HepG2 (cell line): ENCODE data around the gene C11orf54. TPM values are rescaled to one million over a fixed set of nuclear protein-coding genes. Genes with fewer than 3 reads are reported as not detected.

Experiments
- DNMT3B ChIP-seq: conservative IDR thresholded peaks from 2 replicates; pipeline ENCODE4 v1.6.1; 2016; ENCODE audit warnings: missing biosample characterization, control low read depth
- FOXO4 ChIP-seq: sonication (generic); formaldehyde crosslinking; conservative IDR thresholded peaks from 2 replicates; pipeline ENCODE4 v1.8.1; 2023; ENCODE audit warnings: missing genetic modification reagents
- KDM5A ChIP-seq: fragments of 200-600 bp; sonication (generic); IDR thresholded peaks from 2 replicates; pipeline ENCODE4 v1.7.0; 2018; ENCODE audit warnings: antibody characterized with exemption, mild to moderate bottlenecking, low read length, borderline replicate concordance
- MAZ ChIP-seq, 2 experiments: sonication (generic) in 1 of 2; formaldehyde crosslinking in 1 of 2; IDR thresholded peaks; 2 replicates each; pipeline versions ENCODE4 v1.5.0 to v1.6.1; 2012 to 2020; ENCODE audit warnings: low read depth in 2 of 2, mild to moderate bottlenecking in 2 of 2, borderline replicate concordance in 1 of 2, improper control_type of control experiment in 1 of 2, low read length in 1 of 2, missing genetic modification reagents in 1 of 2, moderate library complexity in 1 of 2
- PAXIP1 ChIP-seq: sonication (generic); formaldehyde crosslinking; conservative IDR thresholded peaks from 2 replicates; pipeline ENCODE4 v1.4.0; 2020; ENCODE audit warnings: mild to moderate bottlenecking, missing genetic modification reagents, moderate library complexity
- POGZ ChIP-seq: sonication (generic); formaldehyde crosslinking; IDR thresholded peaks from 2 replicates; pipeline ENCODE4 v1.4.0; 2020; ENCODE audit warnings: mild to moderate bottlenecking, missing genetic modification reagents
- RBM22 ChIP-seq: fragments of 200-400 bp; formaldehyde crosslinking; optimal IDR thresholded peaks from 2 replicates; pipeline ENCODE3; 2017; ENCODE audit warnings: mild to moderate bottlenecking, low read length, moderate library complexity
- REST ChIP-seq, 2 experiments: IDR thresholded peaks; 2 replicates each; pipeline ENCODE4 v1.6.1; 2011 to 2012; ENCODE audit warnings: low read length in 2 of 2, borderline replicate concordance in 1 of 2, low read depth in 1 of 2, mild to moderate bottlenecking in 1 of 2, moderate library complexity in 1 of 2
- REXO4 ChIP-seq: sonication (generic); formaldehyde crosslinking; IDR thresholded peaks from 2 replicates; pipeline ENCODE4 v1.8.0; 2022; ENCODE audit warnings: missing genetic modification reagents, mild to moderate bottlenecking, borderline replicate concordance
- THAP11 ChIP-seq: IDR thresholded peaks from 2 replicates; pipeline ENCODE4 v1.6.1; 2016; ENCODE audit warnings: missing biosample characterization, missing genetic modification reagents
- ZBTB4 ChIP-seq: sonication (generic); formaldehyde crosslinking; IDR thresholded peaks from 2 replicates; pipeline ENCODE4 v1.4.0; 2020; ENCODE audit warnings: missing genetic modification reagents, mild to moderate bottlenecking, borderline replicate concordance
- ZFP90 ChIP-seq: sonication (generic); formaldehyde crosslinking; IDR thresholded peaks from 2 replicates; pipeline ENCODE4 v1.8.0; 2022; ENCODE audit warnings: missing genetic modification reagents, mild to moderate bottlenecking, inconsistent platforms, borderline replicate concordance
- ZNF160 ChIP-seq: sonication (generic); formaldehyde crosslinking; IDR thresholded peaks from 2 replicates; pipeline ENCODE4 v1.8.0; 2022; ENCODE audit warnings: mild to moderate bottlenecking, inconsistent platforms, missing genetic modification reagents
- ZNF205 ChIP-seq: IDR thresholded peaks from 2 replicates; pipeline ENCODE4 v1.6.1; 2018; ENCODE audit warnings: missing biosample characterization, missing genetic modification reagents
- ZSCAN25 ChIP-seq: sonication (generic); formaldehyde crosslinking; IDR thresholded peaks from 2 replicates; pipeline ENCODE4 v1.8.0; 2022; ENCODE audit warnings: mild to moderate bottlenecking, missing genetic modification reagents
- polyA plus RNA-seq, 8 experiments: library from polyadenylated mRNA; depleted of rRNA in 3 of 8; stranded (reverse) in 7 of 8; unstranded in 1 of 8; fragments of >200 nt; fragmentation: Illumina TruSeq in 4 of 8; extraction: Trizol in 4 of 8; gene quantifications; 2 replicates each; pipeline versions ENCODE4 v1.2.1 to v1.2.3, GENCODE V29; 2011 to 2016; ENCODE audit warnings: low read depth in 4 of 8, missing spikeins in 1 of 8, mixed read lengths in 1 of 8; ENCODE audit not compliant: insufficient read depth in 1 of 8
- total RNA-seq, 5 experiments: library from RNA; depleted of rRNA; stranded (reverse); fragments of >200 nt; fragmentation: Illumina TruSeq; extraction: Trizol; gene quantifications; 2 replicates each; pipeline ENCODE4 v1.2.3, GENCODE V29; 2016; ENCODE audit warnings: low read depth in 1 of 5

Gene C11orf54
- total and polyA plus RNA-seq, 2 of the 13 experiments (the other 11 are each of a cell fraction or from before 2014, with no cell fraction given) = 42.7 to 50.1 TPM

- peak in 1 of 2 experiments; percentile 78; a peak in 2 of 4 replicates for TF ChIP-seq REST (IDR thresholded peaks at IDR 0.05; ENCODE audit: borderline replicate concordance in 1 of 2, low read depth in 1 of 2, low read length in 2 of 2)
- peak; percentile 14; the same call in 1 of the 2 replicates for TF ChIP-seq ZNF160 (CRISPR knock-in tag)
- no peak; the same call in 1 of the 2 replicates for TF ChIP-seq ZFP90 (CRISPR knock-in tag)
- TF ChIP-seq REXO4 = no peak
- TF ChIP-seq PAXIP1 = no peak
- TF ChIP-seq POGZ (CRISPR knock-in tag) = peak; percentile 92
- TF ChIP-seq ZNF205 (CRISPR knock-in tag) = peak; percentile 20; the same call in 1 of the 2 replicates
- peak; percentile 95 for TF ChIP-seq RBM22
- peak; percentile 84 for TF ChIP-seq THAP11 (CRISPR knock-in tag)
- no peak for TF ChIP-seq DNMT3B
- no peak for TF ChIP-seq ZSCAN25
- TF ChIP-seq KDM5A = peak; percentile 36; the same call in 1 of the 2 replicates
- 0 out of 2 replicates have a peak, but pooled peaks have one; percentile 26 for TF ChIP-seq MAZ (IDR thresholded peaks at IDR 0.05; ENCODE audit: borderline replicate concordance, low read depth, low read length)
- TF ChIP-seq MAZ (CRISPR knock-in tag; IDR thresholded peaks at IDR 0.05; ENCODE audit: low read depth) = 0 out of 2 replicates have a peak, but pooled peaks have one; percentile 7
- TF ChIP-seq ZBTB4 (CRISPR knock-in tag) = peak; percentile 70; the same call in 1 of the 2 replicates
- TF ChIP-seq FOXO4 (CRISPR knock-in tag) = no peak
Observed at GRCh38 chr11:93741094-93741881, at the start of gene C11orf54, which contains the start of gene TAF1D (continued).
